ENCODE measurements around the gene HOXA7.

The HOXA7 gene

DNA sequence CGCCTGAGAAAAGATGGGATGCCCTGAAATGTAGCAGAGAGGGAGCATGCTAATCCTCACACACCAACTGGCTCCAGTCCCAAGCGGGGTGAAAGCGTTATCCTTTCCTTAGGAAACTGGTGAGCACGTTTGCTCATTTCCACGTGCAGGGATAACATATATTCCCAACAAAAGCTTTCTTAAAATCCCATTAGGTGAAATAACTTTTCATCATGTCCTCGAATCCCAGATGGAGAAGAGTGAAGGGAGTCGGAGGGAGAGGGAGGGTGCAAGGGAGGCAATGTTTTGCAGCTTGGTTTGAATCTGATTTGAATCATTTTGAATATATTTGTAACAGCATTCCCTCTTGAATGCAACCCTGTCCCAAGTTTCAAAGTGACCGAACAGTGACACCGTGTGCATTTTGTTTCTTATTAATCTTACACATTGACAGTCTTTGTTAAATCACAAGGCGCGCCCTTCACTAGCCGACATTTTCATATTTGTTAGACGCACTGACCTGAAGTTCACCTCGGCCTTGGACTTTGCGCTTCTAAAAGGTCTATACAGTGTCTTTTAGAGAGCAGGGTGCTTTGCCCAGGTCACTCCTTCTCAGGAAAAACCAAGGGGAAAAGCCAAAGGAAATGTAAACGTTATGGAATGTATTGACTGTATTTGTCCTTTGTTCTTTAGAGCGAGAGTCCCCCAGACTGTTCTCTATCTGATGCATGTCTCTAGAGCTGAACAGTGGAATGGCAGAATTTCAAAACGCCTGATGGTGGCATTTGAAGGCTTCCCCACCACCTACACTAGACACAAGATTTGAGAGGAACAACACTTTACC, 22.9 kb downstream of the HOXA7 start:
- no peak for DNase-seq (ENCODE audit: low read depth)

GRCh38 chr7:27132978-27133377, 23.5 kb downstream of the HOXA7 start:
- no peak for DNase-seq (ENCODE audit: low read depth)

DNA sequence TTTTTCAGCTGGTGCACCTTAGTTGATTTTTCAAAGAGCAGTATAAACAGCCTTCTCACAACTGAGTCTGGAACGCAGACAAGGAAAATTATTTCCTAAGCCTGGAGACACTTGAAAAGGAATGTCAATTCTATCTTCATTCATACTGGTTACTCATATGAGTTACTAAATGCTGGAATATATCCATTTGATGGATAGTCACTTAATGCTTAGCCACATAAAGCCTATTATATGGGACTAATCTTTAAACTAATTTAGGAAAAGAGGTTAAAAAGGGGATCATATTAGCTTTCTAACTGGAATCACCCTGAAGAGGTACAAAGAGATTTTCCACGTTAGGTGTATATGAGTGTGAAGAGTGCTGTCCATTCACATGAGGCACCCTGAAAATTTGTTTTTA, 24.3 kb downstream of the HOXA7 start:
- DNase-seq (ENCODE audit: low read depth): no peak

GRCh38 chr7:27131390-27131819, 25.1 kb downstream of the HOXA7 start:
- no peak for DNase-seq (ENCODE audit: low read depth)

GRCh38 chr7:27130540-27131389, 25.7 kb downstream of the HOXA7 start, which contains the start of gene HOXA4:
HOXA4 (minus strand) TSS chr7:27130757; CDS start chr7:27130733, 24 bp downstream.
- peak; percentile 53 for DNase-seq (ENCODE audit: low read depth)

GRCh38 chr7:27129729-27130539, 26.5 kb downstream of the HOXA7 start:
- DNase-seq (ENCODE audit: low read depth): no peak

DNA sequence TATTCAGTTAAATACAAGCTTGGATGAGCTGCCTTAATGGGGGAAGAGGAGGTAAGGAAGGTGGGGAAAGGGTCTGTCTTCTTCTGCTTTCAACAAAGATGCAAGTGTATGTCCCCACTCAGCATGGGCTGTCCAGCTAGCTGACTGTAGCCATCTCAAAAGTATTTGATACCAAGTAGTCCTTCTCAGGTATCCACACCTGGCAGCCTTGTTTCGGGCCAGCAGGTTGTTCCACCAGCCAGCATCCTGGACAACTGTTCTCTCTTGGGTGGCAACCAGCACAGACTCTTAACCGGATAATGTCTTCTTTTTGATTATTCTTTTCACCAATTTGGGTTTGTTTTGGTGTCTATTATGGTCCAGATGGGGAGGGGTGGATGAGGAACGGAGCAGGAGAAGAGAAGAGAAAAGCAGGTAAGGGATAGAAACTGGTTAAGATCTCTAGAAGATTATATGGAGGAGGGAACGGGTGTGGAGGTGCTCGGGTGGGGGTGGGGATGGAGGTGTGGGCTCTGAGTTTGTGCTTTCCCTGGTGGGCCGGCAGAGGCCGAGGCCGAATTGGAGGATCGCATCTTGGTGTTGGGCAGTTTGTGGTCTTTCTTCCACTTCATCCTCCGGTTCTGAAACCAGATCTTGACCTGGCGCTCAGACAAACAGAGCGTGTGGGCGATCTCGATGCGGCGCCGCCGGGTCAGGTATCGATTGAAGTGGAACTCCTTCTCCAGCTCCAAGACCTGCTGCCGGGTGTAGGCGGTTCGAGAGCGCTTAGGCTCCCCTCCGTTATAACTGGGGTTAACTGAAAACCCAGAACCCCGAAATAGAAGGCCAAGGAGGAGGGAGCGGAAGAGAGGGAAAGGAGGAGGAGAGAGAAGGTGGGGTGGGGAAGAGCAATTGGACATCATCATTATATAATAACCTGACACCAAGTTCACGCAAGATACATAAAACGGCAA, 27.4 kb downstream of the HOXA7 start:
- no peak for DNase-seq (ENCODE audit: low read depth)

GRCh38 chr7:27128034-27128433, 28.4 kb downstream of the HOXA7 start:
- DNase-seq (ENCODE audit: low read depth): no peak

- DNase-seq (ENCODE audit: low read depth): no peak
These were observed 29.7 kb downstream of the HOXA7 start for GRCh38 chr7:27126596-27127327.

DNA sequence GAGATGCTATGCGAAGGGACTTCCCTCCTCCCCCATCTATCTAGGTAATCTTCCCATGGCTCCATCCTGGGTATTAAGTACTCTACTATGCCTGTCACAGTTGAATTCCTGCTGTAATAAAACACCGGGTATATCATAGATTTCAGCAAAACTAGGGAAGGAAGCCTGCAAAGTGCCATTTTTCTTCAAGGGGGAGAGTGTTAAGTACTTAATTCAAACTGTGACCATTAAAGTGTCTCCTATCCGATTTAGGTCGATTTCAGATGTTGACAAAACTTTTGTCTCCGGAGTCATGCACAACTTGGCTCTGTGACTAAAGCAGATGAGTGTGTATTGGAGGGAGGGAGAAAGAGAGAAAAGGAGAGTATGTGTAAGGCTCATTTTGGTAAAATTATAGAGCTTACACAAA, 30.5 kb downstream of the HOXA7 start:
- no peak for DNase-seq (ENCODE audit: low read depth)

DNA sequence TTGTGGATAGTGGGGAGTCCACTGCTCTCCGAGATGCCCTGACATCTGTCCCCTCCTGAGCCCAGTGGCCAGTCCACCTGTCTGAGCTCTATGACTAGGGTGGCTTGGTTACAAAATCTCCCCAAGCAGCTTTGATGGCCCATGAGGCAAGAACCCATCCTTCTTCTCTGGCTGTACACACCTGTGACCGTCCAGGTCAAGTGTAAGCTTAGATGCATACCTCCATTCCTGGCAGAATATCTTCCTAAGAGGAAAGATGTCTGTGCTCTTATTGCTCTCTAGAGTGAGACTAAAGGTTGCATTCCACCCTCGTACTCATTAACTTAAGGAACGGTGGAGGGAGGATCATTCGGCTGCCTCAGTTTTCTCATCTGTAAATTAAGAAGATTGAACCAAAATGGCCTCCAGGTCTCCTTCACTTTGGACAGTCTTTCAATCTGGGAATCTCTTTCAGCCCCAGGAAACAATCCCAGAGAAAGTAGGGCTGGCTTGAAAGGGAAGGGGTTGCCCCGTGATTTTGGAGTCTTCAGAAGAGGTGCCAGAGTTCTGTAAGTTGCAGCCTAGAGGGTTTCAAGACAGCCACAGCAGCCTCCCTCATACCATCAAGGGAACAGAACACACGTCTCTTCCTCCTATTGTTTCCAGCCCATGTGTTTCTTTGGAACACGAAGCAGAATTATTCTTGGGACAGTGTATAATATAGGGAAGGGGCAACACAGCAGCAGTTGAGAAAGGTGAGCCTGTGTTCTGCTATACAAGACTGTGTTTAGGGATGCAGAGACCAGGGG, 31.4 kb downstream of the HOXA7 start:
- no peak for DNase-seq (ENCODE audit: low read depth)

GRCh38 chr7:27124096-27124901, 32.2 kb downstream of the HOXA7 start:
- no peak for DNase-seq (ENCODE audit: low read depth)

DNA sequence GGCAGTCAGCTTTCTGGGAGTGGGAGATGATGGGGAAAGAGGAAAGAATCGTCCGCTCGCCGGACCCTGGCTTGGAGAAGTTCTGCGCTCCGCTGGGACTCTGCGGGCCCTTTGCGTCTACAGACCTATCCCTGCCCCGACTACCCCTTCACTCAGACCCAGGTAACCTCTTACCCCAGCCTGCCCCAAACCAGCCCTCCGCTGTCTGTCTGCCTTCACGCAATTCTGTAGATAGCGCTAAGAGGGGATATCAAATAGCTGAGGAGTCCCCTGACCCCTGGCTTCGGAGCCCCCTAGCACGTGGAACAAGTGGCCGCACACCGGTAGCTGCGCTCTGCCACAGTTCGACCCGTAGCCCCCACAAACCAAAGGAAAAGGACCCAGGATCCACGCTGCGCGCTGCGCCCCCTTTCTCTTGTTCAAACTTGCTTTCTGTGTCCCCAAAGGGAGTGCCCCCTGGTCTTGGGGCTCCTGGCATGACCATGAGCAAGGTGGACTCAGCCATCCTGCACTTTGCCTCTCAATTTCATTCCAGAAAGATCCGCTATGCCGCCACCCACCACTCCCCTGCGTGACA, 32.9 kb downstream of the HOXA7 start:
- DNase-seq (ENCODE audit: low read depth): no peak

DNA sequence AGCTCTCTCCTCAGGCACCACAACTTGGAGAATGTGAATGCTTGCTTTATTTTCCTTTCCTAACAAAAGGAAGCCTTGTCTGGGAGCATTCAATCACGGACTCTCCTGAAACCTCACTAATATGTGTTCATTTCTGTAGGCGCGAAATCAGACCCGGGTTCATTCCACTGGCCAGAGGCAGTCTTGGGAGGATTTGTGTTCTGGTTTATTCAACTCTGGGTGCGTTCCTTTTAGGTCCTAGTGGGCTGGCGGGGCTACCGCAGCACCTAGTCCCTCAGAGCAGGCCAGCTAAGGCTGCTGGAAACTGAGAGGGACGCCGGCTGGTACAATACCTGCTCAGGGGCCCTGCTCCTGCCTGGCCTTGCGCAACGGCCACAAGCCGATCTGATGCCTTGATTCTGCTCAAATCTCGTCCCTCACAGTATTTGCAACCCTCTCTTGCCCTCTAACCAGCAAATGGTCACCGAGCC, 33.4 kb downstream of the HOXA7 start:
- DNase-seq (ENCODE audit: low read depth): no peak

DNA sequence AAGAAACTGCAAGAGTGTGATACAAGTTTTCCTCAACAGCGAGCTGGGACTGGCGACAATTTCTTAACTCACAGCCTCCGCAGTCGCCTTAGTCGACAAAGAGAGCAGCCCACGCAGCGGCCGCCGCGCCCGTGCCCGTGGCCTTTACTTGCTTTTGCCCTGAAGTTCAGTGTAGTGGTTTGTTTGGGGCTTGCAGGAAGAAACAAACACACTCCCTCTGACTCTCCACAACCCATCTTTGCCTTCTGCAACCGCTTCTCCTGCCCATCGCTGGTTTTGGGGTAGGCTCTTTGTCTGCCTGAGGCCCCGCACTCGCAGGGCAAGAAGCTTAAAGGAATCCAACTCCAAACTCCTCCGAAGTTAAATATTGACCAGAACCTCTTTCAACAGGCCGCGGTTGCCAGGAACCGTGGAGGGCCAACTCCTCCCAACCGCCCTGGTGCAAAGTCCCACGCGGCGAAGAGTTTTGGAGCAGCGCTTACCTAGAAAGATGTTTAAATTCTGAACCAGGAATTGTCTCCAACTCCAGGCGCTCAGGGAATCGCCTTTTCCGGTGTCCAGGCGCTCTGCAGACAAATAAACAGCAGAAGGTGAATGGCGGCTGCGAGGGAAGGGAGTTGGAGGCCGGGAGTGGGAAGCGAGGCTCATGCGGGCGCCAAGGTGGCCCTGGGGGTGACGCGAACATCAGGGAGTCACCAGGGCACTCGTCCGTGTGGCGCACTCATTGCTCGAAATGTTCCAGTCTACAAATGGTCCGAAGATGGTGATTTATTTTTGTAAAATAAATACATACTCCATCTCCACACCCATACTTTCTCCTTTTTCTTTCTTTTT, 34.2 kb downstream of the HOXA7 start:
- no peak for DNase-seq (ENCODE audit: low read depth)

DNA sequence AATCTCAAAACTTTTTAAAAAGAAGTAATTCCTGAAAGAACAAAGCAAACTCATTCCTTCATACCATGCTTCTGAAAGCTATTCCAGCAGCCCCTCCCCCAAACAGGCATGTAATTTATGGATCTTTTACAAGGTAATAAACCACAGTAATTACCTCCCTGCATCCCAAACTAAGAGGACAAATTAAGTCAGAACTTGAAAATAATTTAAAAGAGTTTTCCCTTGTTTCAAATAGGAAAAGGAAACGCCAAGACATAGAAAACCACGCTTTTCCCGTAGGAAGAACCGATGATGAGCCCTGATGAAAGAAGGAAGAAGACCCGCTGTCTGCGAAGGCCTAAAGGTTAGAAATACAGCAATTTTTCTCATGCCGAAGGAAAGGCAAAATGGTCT, 34.8 kb downstream of the HOXA7 start:
- no peak for DNase-seq (ENCODE audit: low read depth)

- no peak for DNase-seq (ENCODE audit: low read depth)
These were observed 37.0 kb downstream of the HOXA7 start for GRCh38 chr7:27119412-27119911.
